ENCODE data around the gene SLC51A. TPM values are rescaled to one million over a fixed set of nuclear protein-coding genes. Genes with fewer than 3 reads are reported as not detected.

SLC51A gene
- total and polyA plus RNA-seq, 9 of the 15 experiments (the other 6 are each of a cell fraction or from before 2014, with no cell fraction given) = 0.35 to 0.38 TPM; not detected in 7

- TF ChIP-seq MGA (IDR thresholded peaks at IDR 0.05) (no peak), ZNF212 (CRISPR knock-in tag; IDR thresholded peaks at IDR 0.05) (no peak), ZNF316 (IDR thresholded peaks at IDR 0.05) (peak; percentile 95), GABPA (tag; conservative IDR thresholded peaks at IDR 0.05; ENCODE audit: low read depth) (no peak), UBTF (IDR thresholded peaks at IDR 0.05; ENCODE audit: borderline replicate concordance in 1 of 2, low read depth in 2 of 2, low read length in 2 of 2) (no peak), SRF (CRISPR knock-in tag; IDR thresholded peaks at IDR 0.05) (peak in 1 of 2 experiments; percentile 96; a peak in 2 of 4 replicates), CBFA2T3 (IDR thresholded peaks at IDR 0.05) (0 out of 2 replicates have a peak, but pooled peaks have one; percentile 23), HLTF (IDR thresholded peaks at IDR 0.05) (no peak), IRF2 (CRISPR knock-in tag; IDR thresholded peaks at IDR 0.05) (no peak), USF1 (CRISPR knock-in tag; IDR thresholded peaks at IDR 0.05) (no peak), ELK1 (CRISPR knock-in tag; IDR thresholded peaks at IDR 0.05) (no peak)
These were observed 52.2 kb downstream of the SLC51A start (continued) for GRCh38 chr3:196268284-196269163.

Measured in K562 (cell line).